Activated naive CD8-positive, alpha-beta T cell (primary cell): ENCODE data around the gene SULT4A1.

Experiments
- H3K27ac Mint-ChIP-seq: one replicate; pipeline ENCODE4 v1.8.0; 2021; ENCODE audit warnings: mixed read lengths
- H3K27me3 Mint-ChIP-seq: one replicate; pipeline ENCODE4 v1.8.0; 2021; ENCODE audit warnings: mixed read lengths
- H3K36me3 Mint-ChIP-seq: one replicate; pipeline ENCODE4 v1.8.0; 2021; ENCODE audit warnings: mixed read lengths
- H3K4me1 Mint-ChIP-seq: one replicate; pipeline ENCODE4 v1.8.0; 2021; ENCODE audit warnings: low read depth, mixed read lengths
- H3K4me3 Mint-ChIP-seq: one replicate; pipeline ENCODE4 v1.8.0; 2021; ENCODE audit warnings: mild to moderate bottlenecking, mixed read lengths
- H3K9me3 Mint-ChIP-seq: one replicate; pipeline ENCODE4 v1.8.0; 2021; ENCODE audit warnings: low read depth, mixed read lengths

Gene SULT4A1

GRCh38 chr22:43847376-43848289, 14.7 kb downstream of the SULT4A1 start:
- Mint-ChIP-seq H3K4me3 (no peak overlapping the region), H3K27me3 (no peaks in the 10 kb centered on the region), H3K36me3 (no peaks in the 10 kb centered on the region), H3K4me1 (no peaks in the 10 kb centered on the region), H3K27ac (no peak overlapping the region), H3K9me3 (no peaks in the 10 kb centered on the region)

- Mint-ChIP-seq H3K9me3 (no peaks in the 10 kb centered on the region), H3K4me3 (no peak overlapping the region), H3K36me3 (no peaks in the 10 kb centered on the region), H3K27me3 (no peaks in the 10 kb centered on the region), H3K27ac (no peak overlapping the region), H3K4me1 (no peaks in the 10 kb centered on the region)
Observed at GRCh38 chr22:43846966-43847365, 15.3 kb downstream of the SULT4A1 start.

GRCh38 chr22:43845981-43846380, 16.3 kb downstream of the SULT4A1 start:
- no peaks in the 10 kb centered on the region for H3K9me3 Mint-ChIP-seq
- H3K4me3 Mint-ChIP-seq: no peak overlapping the region
- H3K27me3 Mint-ChIP-seq: no peaks in the 10 kb centered on the region
- no peaks in the 10 kb centered on the region for H3K36me3 Mint-ChIP-seq
- no peaks in the 10 kb centered on the region for H3K4me1 Mint-ChIP-seq
- H3K27ac Mint-ChIP-seq: no peak overlapping the region

- Mint-ChIP-seq H3K27me3 (no peaks in the 10 kb centered on the region), H3K27ac (no peak overlapping the region), H3K4me1 (no peaks in the 10 kb centered on the region)
Observed at GRCh38 chr22:43844560-43845545, 17.5 kb downstream of the SULT4A1 start.

GRCh38 chr22:43843783-43844530, 18.4 kb downstream of the SULT4A1 start:
- no peaks in the 10 kb centered on the region for H3K36me3 Mint-ChIP-seq
- no peaks in the 10 kb centered on the region for H3K9me3 Mint-ChIP-seq
- no peak overlapping the region for H3K27ac Mint-ChIP-seq
- H3K4me1 Mint-ChIP-seq: no peaks in the 10 kb centered on the region
- no peak overlapping the region for H3K4me3 Mint-ChIP-seq
- no peaks in the 10 kb centered on the region for H3K27me3 Mint-ChIP-seq

More at GRCh38 chr22:43844560-43845545, 17.5 kb downstream of the SULT4A1 start:
- Mint-ChIP-seq H3K36me3 (no peaks in the 10 kb centered on the region), H3K4me3 (no peak overlapping the region), H3K9me3 (no peaks in the 10 kb centered on the region)

GRCh38 chr22:43841742-43842141, 20.6 kb downstream of the SULT4A1 start:
- Mint-ChIP-seq H3K4me3 (no peak overlapping the region), H3K27ac (no peak overlapping the region), H3K4me1 (no peaks in the 10 kb centered on the region), H3K36me3 (no peaks in the 10 kb centered on the region), H3K27me3 (no peaks in the 10 kb centered on the region), H3K9me3 (no peaks in the 10 kb centered on the region)

- H3K4me1 Mint-ChIP-seq: no peaks in the 10 kb centered on the region
- no peaks in the 10 kb centered on the region for H3K36me3 Mint-ChIP-seq
- no peak overlapping the region for H3K27ac Mint-ChIP-seq
- no peaks in the 10 kb centered on the region for H3K9me3 Mint-ChIP-seq
- no peak overlapping the region for H3K4me3 Mint-ChIP-seq
- H3K27me3 Mint-ChIP-seq: no peaks in the 10 kb centered on the region
Observed at GRCh38 chr22:43840851-43841250, 21.5 kb downstream of the SULT4A1 start.

GRCh38 chr22:43840431-43840830, 21.9 kb downstream of the SULT4A1 start:
- Mint-ChIP-seq H3K27ac (no peak overlapping the region), H3K4me1 (no peaks in the 10 kb centered on the region), H3K4me3 (no peak overlapping the region), H3K9me3 (no peaks in the 10 kb centered on the region), H3K36me3 (no peaks in the 10 kb centered on the region), H3K27me3 (no peaks in the 10 kb centered on the region)

- Mint-ChIP-seq H3K9me3 (no peaks in the 10 kb centered on the region), H3K36me3 (no peaks in the 10 kb centered on the region), H3K4me3 (no peak overlapping the region), H3K4me1 (no peaks in the 10 kb centered on the region), H3K27ac (no peak overlapping the region), H3K27me3 (no peaks in the 10 kb centered on the region)
Observed at GRCh38 chr22:43839781-43840180, 22.5 kb downstream of the SULT4A1 start.

- Mint-ChIP-seq H3K36me3 (no peaks in the 10 kb centered on the region), H3K27me3 (no peaks in the 10 kb centered on the region), H3K4me1 (no peaks in the 10 kb centered on the region), H3K27ac (no peak overlapping the region), H3K9me3 (no peaks in the 10 kb centered on the region), H3K4me3 (no peak overlapping the region)
Observed at GRCh38 chr22:43838571-43839307, 23.6 kb downstream of the SULT4A1 start.

GRCh38 chr22:43838161-43838560, 24.2 kb downstream of the SULT4A1 start:
- no peak overlapping the region for H3K27ac Mint-ChIP-seq
- H3K9me3 Mint-ChIP-seq: no peaks in the 10 kb centered on the region
- H3K27me3 Mint-ChIP-seq: no peaks in the 10 kb centered on the region
- H3K4me3 Mint-ChIP-seq: no peak overlapping the region
- H3K4me1 Mint-ChIP-seq: no peaks in the 10 kb centered on the region
- no peaks in the 10 kb centered on the region for H3K36me3 Mint-ChIP-seq

GRCh38 chr22:43837666-43838065, 24.6 kb downstream of the SULT4A1 start:
- Mint-ChIP-seq H3K9me3 (no peaks in the 10 kb centered on the region), H3K36me3 (no peaks in the 10 kb centered on the region), H3K4me1 (no peaks in the 10 kb centered on the region), H3K27me3 (no peaks in the 10 kb centered on the region), H3K4me3 (no peak overlapping the region), H3K27ac (no peak overlapping the region)

- Mint-ChIP-seq H3K9me3 (no peaks in the 10 kb centered on the region), H3K4me1 (no peaks in the 10 kb centered on the region), H3K4me3 (no peak overlapping the region), H3K27me3 (no peaks in the 10 kb centered on the region), H3K36me3 (no peaks in the 10 kb centered on the region), H3K27ac (no peak overlapping the region)
Observed at GRCh38 chr22:43835736-43836135, 26.6 kb downstream of the SULT4A1 start.

GRCh38 chr22:43835166-43835565, 27.1 kb downstream of the SULT4A1 start:
- H3K4me1 Mint-ChIP-seq: no peaks in the 10 kb centered on the region
- no peak overlapping the region for H3K27ac Mint-ChIP-seq
- H3K27me3 Mint-ChIP-seq: no peaks in the 10 kb centered on the region
- no peak overlapping the region for H3K4me3 Mint-ChIP-seq
- H3K36me3 Mint-ChIP-seq: no peaks in the 10 kb centered on the region
- H3K9me3 Mint-ChIP-seq: no peaks in the 10 kb centered on the region
